HG02763 (cell line): ENCODE results near the gene ALDH9A1.
A peak's percentile ranks its signal among the peaks of the same experiment; 100 is the strongest.
"Not testable (repeated sequence)": the region's sequence is repeated elsewhere in the genome, so short reads cannot be mapped to it uniquely, and the experiment has no call there.

ENCODE experiments used
- ATAC-seq: cut with Tn5 transposase; IDR thresholded peaks from one replicate; pipeline ENCODE4 v1.9.1; 2021; ENCODE audit warnings: mild to moderate bottlenecking, moderate library complexity; ENCODE audit not compliant: unreplicated experiment

ALDH9A1 gene

GRCh38 chr1:165647970-165648369, 50.4 kb downstream of the ALDH9A1 start:
- ATAC-seq: no peak

GRCh38 chr1:165647517-165647916, 50.8 kb downstream of the ALDH9A1 start:
- no peak for ATAC-seq

- no peak for ATAC-seq
These were observed 52.6 kb downstream of the ALDH9A1 start for GRCh38 chr1:165645654-165646366.

GRCh38 chr1:165644064-165644735, 54.2 kb downstream of the ALDH9A1 start:
- no peak for ATAC-seq

GRCh38 chr1:165641231-165641987, 57.0 kb downstream of the ALDH9A1 start:
- no peak for ATAC-seq

GRCh38 chr1:165639821-165640623, 58.3 kb downstream of the ALDH9A1 start:
- ATAC-seq: no peak

DNA sequence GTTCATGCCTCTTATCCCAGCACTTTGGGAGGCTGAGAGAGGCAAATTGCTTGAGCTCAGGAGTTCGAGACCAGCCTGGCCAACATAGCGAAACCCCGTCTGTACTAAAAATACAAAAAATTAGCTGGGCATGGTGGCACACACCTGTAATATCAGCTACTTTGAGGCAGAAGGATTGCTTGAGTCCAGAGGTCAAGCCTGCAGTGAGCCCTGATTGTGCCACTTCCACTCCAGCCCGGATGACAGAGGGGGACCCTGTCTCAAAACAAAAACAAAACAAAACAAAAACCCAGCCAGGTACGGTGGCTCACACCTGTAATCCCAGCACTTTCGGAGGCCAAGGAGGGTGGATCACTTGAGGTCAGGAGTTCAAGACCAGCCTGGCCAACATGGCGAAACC, 60.2 kb downstream of the ALDH9A1 start:
- not testable (repeated sequence) for ATAC-seq

DNA sequence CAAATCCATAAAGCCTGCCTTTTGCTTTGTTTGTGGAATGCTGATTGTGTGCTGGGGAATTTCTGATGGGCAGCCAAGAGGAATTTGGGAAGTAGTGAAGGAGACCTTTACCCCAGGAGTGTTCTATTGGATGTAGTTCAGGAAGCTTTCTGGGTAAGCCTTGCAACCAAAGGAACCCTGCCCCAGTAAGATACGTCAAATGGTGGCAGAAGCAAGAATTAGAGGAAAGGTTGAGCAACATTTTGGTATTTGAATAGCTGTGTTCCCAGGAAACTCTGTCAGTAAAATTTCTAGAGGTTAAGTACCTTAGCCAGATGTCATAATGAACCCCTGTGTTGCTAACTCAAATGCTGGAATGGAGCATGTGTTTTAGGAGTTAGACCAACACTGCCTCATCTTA, 60.9 kb downstream of the ALDH9A1 start:
- ATAC-seq: no peak

DNA sequence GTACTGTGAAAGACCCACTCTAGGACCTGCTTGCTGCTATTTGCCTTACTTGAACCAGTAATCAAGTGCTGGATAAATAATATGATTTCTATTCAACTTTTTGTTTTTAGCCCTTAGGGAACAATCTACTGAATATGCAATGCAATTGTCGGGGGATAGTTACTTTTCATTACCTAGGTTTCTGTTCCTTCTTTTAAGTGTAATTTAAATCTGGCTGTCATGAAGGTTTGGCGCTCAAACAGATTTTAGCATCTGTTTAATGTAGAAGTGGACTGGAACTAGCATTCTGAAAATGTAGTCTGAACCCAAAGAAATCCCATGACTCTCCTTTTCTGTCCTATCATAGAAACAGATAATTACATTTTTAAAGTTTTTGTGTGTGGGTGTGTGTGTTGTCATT, 62.5 kb downstream of the ALDH9A1 start:
- no peak for ATAC-seq

DNA sequence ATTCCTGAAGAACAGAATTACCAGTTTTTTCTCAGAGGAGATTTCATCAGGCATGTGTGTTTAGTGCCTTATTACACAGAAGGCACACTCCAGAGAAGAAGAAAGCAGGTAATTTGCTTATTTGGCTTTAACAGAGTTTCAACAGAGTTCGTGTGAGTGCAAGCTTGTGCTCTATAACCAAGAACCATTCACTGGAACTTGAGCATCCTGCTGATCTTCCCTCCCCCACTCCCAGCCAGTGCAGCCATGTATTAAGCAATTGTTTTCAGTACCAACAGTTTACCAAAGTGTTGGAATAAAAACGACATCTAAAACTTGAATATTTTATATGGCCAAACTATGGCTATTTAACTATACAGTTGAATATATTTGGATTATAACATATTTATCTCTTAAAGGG, 63.0 kb downstream of the ALDH9A1 start:
- ATAC-seq: no peak

DNA sequence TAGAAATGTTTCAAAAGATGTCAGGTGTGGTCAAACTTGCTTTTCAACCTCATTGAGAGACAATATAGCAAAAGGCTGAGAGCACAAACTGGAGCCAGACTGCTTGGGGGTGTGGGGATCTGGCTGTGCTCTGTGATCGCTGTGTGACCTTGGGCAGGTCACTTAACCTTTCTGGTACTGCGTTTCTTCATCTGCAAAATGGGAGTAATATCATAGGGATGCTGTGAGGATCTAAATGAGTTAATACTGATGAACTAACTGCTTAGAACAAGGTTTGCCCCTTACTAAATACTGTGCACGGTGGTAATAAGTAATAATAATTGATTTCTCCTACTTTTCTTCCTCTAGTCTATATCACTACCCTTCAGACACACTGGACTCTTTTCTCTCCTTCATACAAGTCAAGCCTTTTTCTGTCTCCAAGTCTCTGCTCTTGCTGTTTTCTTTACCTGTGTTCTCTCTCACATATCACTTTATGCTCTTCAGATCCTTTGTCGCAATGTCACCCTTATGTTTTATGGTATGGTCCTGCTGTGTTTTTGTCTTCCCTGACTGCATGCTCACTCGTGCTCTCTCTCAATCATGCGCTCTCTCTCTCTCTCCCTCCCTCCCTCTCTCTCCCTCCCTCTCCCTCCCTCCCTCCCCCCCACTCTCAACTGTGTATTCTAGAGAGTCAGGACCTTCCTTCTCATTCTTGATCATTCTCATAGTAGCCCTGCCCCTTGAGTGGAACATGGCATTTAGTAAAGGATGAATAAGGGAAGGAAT, 64.0 kb downstream of the ALDH9A1 start:
- ATAC-seq: no peak

GRCh38 chr1:165633614-165634013, 64.7 kb downstream of the ALDH9A1 start:
- ATAC-seq: no peak

GRCh38 chr1:165632491-165632890, 65.9 kb downstream of the ALDH9A1 start:
- ATAC-seq: no peak

DNA sequence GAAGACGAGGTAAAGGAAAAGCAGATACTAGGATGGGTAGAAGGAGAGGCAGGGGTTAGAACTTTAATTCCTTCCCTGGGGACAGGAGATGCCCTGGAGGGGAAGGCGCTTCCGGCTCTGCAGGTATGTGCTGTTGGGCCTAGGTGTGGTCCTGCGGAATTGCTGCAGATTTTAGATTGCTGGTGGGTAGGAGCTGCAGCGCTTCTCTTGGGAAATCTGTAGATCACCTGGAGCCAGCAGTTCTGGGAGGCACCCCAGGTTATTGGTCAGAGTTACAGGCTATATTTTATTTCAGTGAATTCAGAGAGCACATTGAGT, 66.3 kb downstream of the ALDH9A1 start:
- ATAC-seq: no peak

DNA sequence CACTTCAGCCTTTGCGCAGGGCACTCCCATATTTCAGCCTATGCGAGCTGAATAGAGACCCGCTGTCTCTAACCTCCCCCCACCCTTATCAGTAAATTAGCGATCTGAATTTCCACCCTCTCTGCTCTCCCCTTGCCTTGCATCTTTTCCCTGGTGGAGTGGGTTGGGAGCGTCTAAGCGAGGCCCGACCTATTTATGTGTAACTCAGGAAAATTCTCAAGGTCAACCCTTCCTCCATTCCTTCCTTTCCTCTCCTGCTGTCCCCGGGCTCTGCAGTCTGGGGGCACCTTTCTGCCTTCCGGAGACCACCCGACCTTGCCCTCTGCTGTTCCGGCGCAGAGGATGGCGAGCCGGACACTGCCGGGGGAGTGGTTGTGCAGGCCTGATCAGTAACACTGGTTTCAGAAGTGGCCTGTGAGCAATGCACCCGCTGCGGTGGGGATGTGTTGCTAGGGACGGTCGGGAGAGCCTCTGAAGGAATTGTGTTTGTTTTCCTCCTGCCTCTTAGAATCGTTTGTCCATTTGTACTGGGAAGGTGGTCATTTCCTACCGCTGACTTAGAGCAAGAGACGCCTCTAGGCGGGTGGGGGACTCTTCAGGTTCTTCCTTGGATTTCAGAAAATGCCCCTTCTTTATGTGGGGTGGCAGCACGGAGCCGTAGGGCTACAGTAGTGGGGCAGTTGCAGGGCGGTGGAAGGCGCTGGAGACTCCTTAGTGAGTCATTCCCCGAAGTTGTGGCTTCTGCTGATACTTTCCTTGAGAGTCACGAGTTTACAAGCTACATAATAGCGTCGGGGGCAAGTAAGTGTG, 66.8 kb downstream of the ALDH9A1 start:
- peak; percentile 31 for ATAC-seq

DNA sequence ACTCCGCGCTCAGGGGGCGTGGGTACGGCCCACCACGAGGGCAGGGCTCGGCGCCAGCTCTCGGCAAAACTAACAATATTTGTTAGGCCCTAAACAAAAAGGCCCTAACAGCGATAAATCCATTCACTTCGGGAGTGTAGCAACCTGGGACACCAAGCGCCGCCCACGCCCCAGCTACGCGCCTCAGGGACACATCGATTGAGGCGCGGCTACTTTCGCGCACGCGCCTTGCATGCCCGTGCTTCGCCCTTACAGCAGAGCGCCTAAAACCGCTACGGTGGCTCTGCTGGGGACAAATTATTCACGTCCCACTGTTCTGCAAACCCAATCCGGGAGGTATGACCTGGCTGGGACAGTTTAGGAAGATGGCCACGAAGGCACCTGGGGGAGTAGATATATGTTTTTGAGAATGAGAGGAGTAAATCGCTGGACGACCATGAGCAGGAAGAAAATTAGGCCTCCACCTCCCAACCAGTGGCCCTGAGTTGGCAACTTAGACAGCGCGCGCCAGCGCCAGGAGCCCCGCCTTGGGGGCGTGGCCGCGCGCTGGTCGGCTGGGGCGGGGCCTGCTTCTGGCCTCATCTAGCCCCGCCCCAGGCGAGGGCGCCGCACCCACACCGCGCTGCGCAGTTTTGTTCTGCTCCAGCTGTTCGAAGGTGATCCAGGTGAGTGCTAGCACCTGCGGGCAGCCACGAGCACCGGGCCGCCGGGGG, 67.6 kb downstream of the ALDH9A1 start, which contains the start of gene MGST3:
TSS of gene MGST3 (plus strand) at position 606 of the 713 bp plus-strand sequence. CDS start 18,614 bp downstream, outside the sequence.
- peak; percentile 88 for ATAC-seq

- ATAC-seq: no peak
These were observed 68.3 kb downstream of the ALDH9A1 start for GRCh38 chr1:165629848-165630628.

- ATAC-seq: no peak
These were observed 69.2 kb downstream of the ALDH9A1 start for GRCh38 chr1:165629151-165629550.
